ENCODE data around the gene JCHAIN.
"Not testable (repeated sequence)": the region's sequence is repeated elsewhere in the genome, so short reads cannot be mapped to it uniquely, and the experiment has no call there.

JCHAIN gene

GRCh38 chr4:70704215-70704930 lies 38.1 kb upstream of the JCHAIN start:
- DNase-seq (ENCODE audit: low read depth in 2 of 2) = peak; percentile 59 to 76
- no peak for TF ChIP-seq CTCF (IDR thresholded peaks at IDR 0.05; ENCODE audit: low read depth, low read length)
- H3K4me3 ChIP-seq (replicated peaks in 1 of 2; ENCODE audit: low read depth in 2 of 2, low read length in 2 of 2) = peak overlapping the region; percentile 65 to 69

GRCh38 chr4:70703619-70704214 lies 37.4 kb upstream of the JCHAIN start:
- peak overlapping the region; percentile 65 to 69 for H3K4me3 ChIP-seq (replicated peaks in 1 of 2; ENCODE audit: low read depth in 2 of 2, low read length in 2 of 2)
- peak; percentile 34 to 61 for DNase-seq (ENCODE audit: low read depth in 2 of 2)
- TF ChIP-seq CTCF (IDR thresholded peaks at IDR 0.05; ENCODE audit: low read depth, low read length) = no peak

- not testable (repeated sequence) for H3K4me3 ChIP-seq (replicated peaks in 1 of 2; ENCODE audit: low read depth in 2 of 2, low read length in 2 of 2); DNase-seq (ENCODE audit: low read depth in 2 of 2)
Measured at GRCh38 chr4:70702592-70702991, 36.3 kb upstream of the JCHAIN start.

GRCh38 chr4:70701271-70701670 lies 35.0 kb upstream of the JCHAIN start:
- DNase-seq (ENCODE audit: low read depth in 2 of 2) = no peak
- TF ChIP-seq CTCF (IDR thresholded peaks at IDR 0.05; ENCODE audit: low read depth, low read length) = no peak
- no peak overlapping the region for H3K4me3 ChIP-seq (replicated peaks in 1 of 2; ENCODE audit: low read depth in 2 of 2, low read length in 2 of 2)

- no peak for TF ChIP-seq CTCF (IDR thresholded peaks at IDR 0.05; ENCODE audit: low read depth, low read length)
- no peak for DNase-seq (ENCODE audit: low read depth in 2 of 2)
- no peak overlapping the region for H3K4me3 ChIP-seq (replicated peaks in 1 of 2; ENCODE audit: low read depth in 2 of 2, low read length in 2 of 2)
Measured at GRCh38 chr4:70700712-70701111, 34.4 kb upstream of the JCHAIN start.

GRCh38 chr4:70698435-70698834 lies 32.1 kb upstream of the JCHAIN start:
- not testable (repeated sequence) for H3K4me3 ChIP-seq (replicated peaks in 1 of 2; ENCODE audit: low read depth in 2 of 2, low read length in 2 of 2); DNase-seq (ENCODE audit: low read depth in 2 of 2)

- DNase-seq (ENCODE audit: low read depth in 2 of 2); H3K4me3 ChIP-seq (replicated peaks in 1 of 2; ENCODE audit: low read depth in 2 of 2, low read length in 2 of 2): not testable (repeated sequence)
Measured at GRCh38 chr4:70694633-70695032, 28.3 kb upstream of the JCHAIN start.

GRCh38 chr4:70691661-70692060 lies 25.4 kb upstream of the JCHAIN start:
- TF ChIP-seq CTCF (IDR thresholded peaks at IDR 0.05; ENCODE audit: low read depth, low read length) = no peak
- H3K4me3 ChIP-seq (replicated peaks in 1 of 2; ENCODE audit: low read depth in 2 of 2, low read length in 2 of 2) = no peak overlapping the region
- no peak for DNase-seq (ENCODE audit: low read depth in 2 of 2)
